ENCODE results near the gene DCBLD1.

DCBLD1 gene

DNA sequence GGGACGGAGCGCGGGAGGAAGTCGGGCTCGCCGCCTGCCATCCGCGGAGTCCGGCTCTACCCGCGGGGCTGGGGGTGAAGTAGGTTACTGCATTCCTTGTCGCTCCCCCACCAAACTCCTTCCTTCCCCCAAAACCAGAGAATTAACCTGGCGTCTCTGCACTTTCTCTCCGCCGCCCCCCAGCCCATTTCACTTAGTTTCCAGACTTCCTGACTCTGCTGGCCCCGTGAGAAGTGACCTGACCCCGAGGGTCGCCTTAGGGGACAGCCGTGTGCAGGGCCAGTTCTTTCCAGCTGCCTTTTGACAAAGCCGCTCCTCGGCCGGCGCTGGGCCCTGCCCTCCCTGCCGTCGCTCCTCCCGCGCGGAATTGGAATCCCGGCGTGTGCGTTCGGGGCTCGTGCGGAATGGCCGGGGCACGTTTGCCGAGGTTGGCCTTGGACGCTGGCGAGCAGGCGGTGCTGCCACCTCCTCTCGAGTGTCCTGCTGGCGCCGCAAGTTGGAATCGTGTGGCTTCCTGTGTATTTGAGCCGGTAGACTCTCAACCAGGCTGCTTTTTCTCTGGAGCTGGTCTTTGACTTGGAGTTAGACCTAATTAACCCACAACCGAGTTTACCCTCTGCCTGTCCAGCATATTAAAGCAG lies 650 bp downstream of the DCBLD1 start:
- peak overlapping the region; percentile 82 to 85 for H3K4me3 ChIP-seq
- intact Hi-C loops (cut with DNase I; ENCODE audit: low total_unique reads): no loop called here
- peaks cover 0 to 18% (median 12%) of the 10 kb centered on the region in 4 donors for H3K4me1 ChIP-seq
- H3K9me3 ChIP-seq: no peaks in the 10 kb centered on the region
- peak overlapping the region; percentile 84 to 92 for H3K27ac ChIP-seq
- H3K27me3 ChIP-seq: no peaks in the 10 kb centered on the region
- no peaks in the 10 kb centered on the region for H3K36me3 ChIP-seq
- peak; percentile 43 to 78 for DNase-seq
- TF ChIP-seq, protein P1, sequence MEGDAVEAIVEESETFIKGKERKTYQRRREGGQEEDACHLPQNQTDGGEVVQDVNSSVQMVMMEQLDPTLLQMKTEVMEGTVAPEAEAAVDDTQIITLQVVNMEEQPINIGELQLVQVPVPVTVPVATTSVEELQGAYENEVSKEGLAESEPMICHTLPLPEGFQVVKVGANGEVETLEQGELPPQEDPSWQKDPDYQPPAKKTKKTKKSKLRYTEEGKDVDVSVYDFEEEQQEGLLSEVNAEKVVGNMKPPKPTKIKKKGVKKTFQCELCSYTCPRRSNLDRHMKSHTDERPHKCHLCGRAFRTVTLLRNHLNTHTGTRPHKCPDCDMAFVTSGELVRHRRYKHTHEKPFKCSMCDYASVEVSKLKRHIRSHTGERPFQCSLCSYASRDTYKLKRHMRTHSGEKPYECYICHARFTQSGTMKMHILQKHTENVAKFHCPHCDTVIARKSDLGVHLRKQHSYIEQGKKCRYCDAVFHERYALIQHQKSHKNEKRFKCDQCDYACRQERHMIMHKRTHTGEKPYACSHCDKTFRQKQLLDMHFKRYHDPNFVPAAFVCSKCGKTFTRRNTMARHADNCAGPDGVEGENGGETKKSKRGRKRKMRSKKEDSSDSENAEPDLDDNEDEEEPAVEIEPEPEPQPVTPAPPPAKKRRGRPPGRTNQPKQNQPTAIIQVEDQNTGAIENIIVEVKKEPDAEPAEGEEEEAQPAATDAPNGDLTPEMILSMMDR (IDR thresholded peaks at IDR 0.05): no peak

DNA sequence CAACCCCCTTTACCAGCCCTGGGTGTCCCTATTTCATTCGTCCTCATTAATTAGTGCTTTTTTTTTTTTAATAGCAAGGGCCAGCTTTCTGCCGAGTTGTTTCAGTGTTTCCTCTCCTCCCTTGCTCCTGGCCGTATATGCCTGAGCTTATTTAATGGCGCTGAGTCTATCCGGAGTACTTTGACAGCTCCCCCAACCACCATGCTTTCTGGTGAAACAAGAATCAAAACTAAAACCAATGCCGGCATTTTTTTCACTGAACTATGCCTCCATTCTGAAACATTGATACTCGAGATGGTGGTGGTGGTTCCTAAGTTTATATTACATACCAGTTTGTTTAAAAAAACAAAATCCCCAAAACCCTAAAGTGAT lies 1.2 kb downstream of the DCBLD1 start:
- Histone ChIP-seq H3K27ac (peak overlapping the region; percentile 84 to 92), H3K36me3 (no peaks in the 10 kb centered on the region), H3K27me3 (no peaks in the 10 kb centered on the region), H3K4me3 (peak overlapping the region; percentile 82 to 85), H3K9me3 (no peaks in the 10 kb centered on the region), H3K4me1 (peaks cover 0 to 18% (median 12%) of the 10 kb centered on the region in 4 donors)
- TF ChIP-seq, protein P1 (IDR thresholded peaks at IDR 0.05): no peak
- DNase-seq: no peak
- intact Hi-C loops (cut with DNase I; ENCODE audit: low total_unique reads): no loop called here

DNA sequence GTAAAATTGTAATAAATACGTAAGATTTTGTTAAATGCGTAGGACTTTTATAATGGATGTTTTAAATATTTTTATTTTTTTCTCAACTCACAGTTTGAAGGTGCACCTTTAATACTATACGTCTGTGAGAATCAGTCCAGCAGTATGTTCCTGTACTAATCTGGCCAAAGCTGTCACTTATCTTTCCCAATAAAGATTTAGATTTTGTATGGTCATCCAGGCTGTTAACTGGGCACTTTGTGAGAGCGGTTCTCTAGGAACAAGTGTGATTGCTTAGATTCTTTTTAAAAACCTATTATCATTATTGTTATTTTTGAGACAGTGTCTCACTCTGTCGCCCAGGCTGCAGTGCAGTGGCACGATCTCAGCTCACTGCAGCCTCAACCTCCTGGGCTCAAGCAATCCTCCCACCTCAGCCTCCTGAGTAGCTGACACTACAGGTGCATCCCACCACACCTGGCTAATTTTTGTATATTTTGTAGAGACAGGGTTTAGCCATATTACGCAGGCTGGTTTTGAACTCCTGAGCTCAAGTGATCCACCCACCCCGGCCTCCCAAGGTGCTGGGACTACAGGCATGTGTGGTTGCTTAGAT lies 1.7 kb downstream of the DCBLD1 start:
- no peak for DNase-seq
- intact Hi-C loops (cut with DNase I; ENCODE audit: low total_unique reads): no loop called here
- H3K27me3 ChIP-seq: no peaks in the 10 kb centered on the region
- H3K4me1 ChIP-seq: peaks cover 0 to 18% (median 12%) of the 10 kb centered on the region in 4 donors
- H3K27ac ChIP-seq: peak overlapping the region in 1 of 2 donors; percentile 92
- H3K9me3 ChIP-seq: no peaks in the 10 kb centered on the region
- H3K4me3 ChIP-seq: peak overlapping the region; percentile 82 to 85
- H3K36me3 ChIP-seq: no peaks in the 10 kb centered on the region
- TF ChIP-seq, protein P1 (IDR thresholded peaks at IDR 0.05): no peak

DNA sequence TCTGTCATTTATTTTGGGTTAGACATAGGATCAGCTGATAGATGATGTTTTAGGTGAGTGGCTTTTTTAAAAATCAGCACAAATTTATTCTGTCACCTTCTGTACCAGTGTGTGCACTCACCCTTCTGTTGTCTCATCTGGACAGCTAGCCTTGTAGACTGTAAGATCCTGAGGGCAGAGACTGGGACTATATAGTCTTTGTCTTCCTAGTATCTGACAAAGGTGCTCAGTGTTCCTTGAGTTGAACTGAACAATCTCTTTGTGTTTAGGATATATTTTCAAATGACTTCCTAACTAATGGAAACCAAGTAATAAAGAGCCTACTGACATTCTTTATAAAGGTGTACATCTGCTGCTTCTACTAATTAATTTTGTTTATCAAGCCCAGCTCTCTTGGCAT lies 3.0 kb downstream of the DCBLD1 start:
- no peak for DNase-seq
- H3K36me3 ChIP-seq: no peaks in the 10 kb centered on the region
- TF ChIP-seq, protein P1 (IDR thresholded peaks at IDR 0.05): no peak
- H3K4me1 ChIP-seq: peaks cover 0 to 18% (median 12%) of the 10 kb centered on the region in 4 donors
- no peak overlapping the region for H3K27ac ChIP-seq
- H3K4me3 ChIP-seq: no peak overlapping the region
- intact Hi-C loops (cut with DNase I; ENCODE audit: low total_unique reads): no loop called here
- H3K27me3 ChIP-seq: no peaks in the 10 kb centered on the region
- no peaks in the 10 kb centered on the region for H3K9me3 ChIP-seq

DNA sequence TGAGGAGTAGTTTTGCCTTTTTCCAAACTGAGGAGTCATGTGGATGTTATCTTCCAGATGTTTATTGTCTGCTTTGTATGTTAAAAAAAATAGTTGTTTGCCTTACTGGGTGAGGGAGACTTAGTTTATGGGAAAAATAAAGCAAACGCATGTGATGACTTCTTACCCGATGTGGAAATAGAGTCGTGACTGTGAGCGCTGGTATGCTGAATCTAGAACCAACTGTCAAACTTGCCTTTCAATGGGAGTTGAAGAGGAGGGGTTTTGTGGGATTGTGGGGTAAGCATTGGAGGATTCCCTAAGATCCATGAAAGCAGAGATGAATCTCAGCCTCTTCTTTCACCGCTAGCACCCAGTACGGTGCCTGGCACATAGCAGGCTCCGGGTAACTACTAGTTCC lies 5.3 kb downstream of the DCBLD1 start:
- H3K4me1 ChIP-seq: peaks cover 0 to 12% (median 9%) of the 10 kb centered on the region in 4 donors
- intact Hi-C loops (cut with DNase I; ENCODE audit: low total_unique reads): no loop called here
- H3K4me3 ChIP-seq: no peak overlapping the region
- H3K36me3 ChIP-seq: no peaks in the 10 kb centered on the region
- H3K27ac ChIP-seq: no peak overlapping the region
- no peak for DNase-seq
- TF ChIP-seq, protein P1 (IDR thresholded peaks at IDR 0.05): no peak
- H3K27me3 ChIP-seq: no peaks in the 10 kb centered on the region
- H3K9me3 ChIP-seq: no peaks in the 10 kb centered on the region
